Caco-2 (cell line): ENCODE measurements around the gene PRMT3. TPM values are rescaled to one million over a fixed set of nuclear protein-coding genes. Genes with fewer than 3 reads are reported as not detected.
A peak's percentile ranks its signal among the peaks of the same experiment; 100 is the strongest.
"Not testable (repeated sequence)": the region's sequence is repeated elsewhere in the genome, so short reads cannot be mapped to it uniquely, and the experiment has no call there.

ENCODE experiments used
- BruUV-seq: library from RNA; stranded (reverse); fragments of 400-500 nt; replicated peaks from 2 replicates; lab custom pipeline; 2021; lab: Mats Ljungman, UMichigan
- CTCF ChIA-PET: fragments of 300-600 bp; sonication (Branson Sonifier 250); formaldehyde crosslinking; loops from one replicate; lab custom pipeline; 2022; ENCODE audit warnings: antibody characterized with exemption; lab: Charles Lee
- POLR2A ChIA-PET: fragments of 300-600 bp; sonication (Branson Sonifier 250); formaldehyde crosslinking; loops from one replicate; lab custom pipeline; 2022; ENCODE audit warnings: antibody characterized with exemption; lab: Charles Lee
- DNase-seq, 2 experiments: peaks; one replicate each; pipeline versions ENCODE4 v3.0.0 to v3.0.0-alpha.2; 2020 to 2022
- H3K27me3 ChIP-seq: replicated peaks from 2 replicates; pipeline ENCODE4 v1.6.0; 2011; ENCODE audit warnings: low read length; ENCODE audit not compliant: control insufficient read depth, insufficient read depth
- H3K36me3 ChIP-seq: 2 replicates; pipeline ENCODE4 v1.5.1; 2011; ENCODE audit warnings: low read length; ENCODE audit not compliant: control insufficient read depth, insufficient read depth
- H3K4me1 ChIP-seq: fragments of 250-450 bp; sonication (Bioruptor Pico); 2 replicates; pipeline ENCODE4 v1.5.1; 2020; ENCODE audit warnings: mild to moderate bottlenecking
- H3K4me3 ChIP-seq: 2 replicates; pipeline ENCODE4 v1.5.1; 2011; ENCODE audit warnings: low read depth, mild to moderate bottlenecking, control low read depth, low read length
- H3K9me3 ChIP-seq: fragments of 250-450 bp; sonication (Bioruptor Pico); 2 replicates; pipeline ENCODE4 v1.5.1; 2020; ENCODE audit warnings: mild to moderate bottlenecking, moderate library complexity
- H3K27ac Mint-ChIP-seq: one replicate; pipeline ENCODE4 v1.8.0; 2022; ENCODE audit warnings: mixed read lengths; ENCODE audit not compliant: unreplicated experiment
- H3K27me3 Mint-ChIP-seq: one replicate; pipeline ENCODE4 v1.8.0; 2022; ENCODE audit warnings: mixed read lengths; ENCODE audit not compliant: insufficient read depth, unreplicated experiment
- H3K36me3 Mint-ChIP-seq: one replicate; pipeline ENCODE4 v1.8.0; 2022; ENCODE audit warnings: mild to moderate bottlenecking, mixed read lengths; ENCODE audit not compliant: insufficient read depth, unreplicated experiment
- H3K4me1 Mint-ChIP-seq: one replicate; pipeline ENCODE4 v1.8.0; 2022; ENCODE audit warnings: low read depth, mixed read lengths; ENCODE audit not compliant: unreplicated experiment
- H3K4me3 Mint-ChIP-seq: one replicate; pipeline ENCODE4 v1.8.0; 2022; ENCODE audit warnings: mild to moderate bottlenecking, moderate library complexity, mixed read lengths; ENCODE audit not compliant: unreplicated experiment
- H3K9me3 Mint-ChIP-seq: one replicate; pipeline ENCODE4 v1.8.0; 2022; ENCODE audit warnings: mixed read lengths; ENCODE audit not compliant: unreplicated experiment
- intact Hi-C: fragments of 100-400 bp; cut with micrococcal nuclease; formaldehyde crosslinking; loops from one replicate; pipeline ENCODE4 v1.10.0; 2022; ENCODE audit not compliant: unreplicated experiment
- total RNA-seq: library from RNA; stranded (reverse); gene quantifications from 2 replicates; pipeline ENCODE4 v1.2.3, GENCODE V29; 2022
- TF ChIP-seq, protein P1 (sequence below), 2 experiments: fragments of 200-600 bp in 1 of 2; IDR thresholded peaks; 1 replicate in 1 of 2; 2 replicates in 1 of 2; pipeline versions ENCODE4 v1.5.1 to v1.8.0; 2011 to 2022; ENCODE audit warnings: antibody characterized with exemption in 1 of 2, control low read depth in 1 of 2, inconsistent platforms in 1 of 2, low read depth in 1 of 2, low read length in 1 of 2, mild to moderate bottlenecking in 1 of 2, moderate library complexity in 1 of 2; ENCODE audit not compliant: insufficient read depth in 1 of 2, severe bottlenecking in 1 of 2, unreplicated experiment in 1 of 2

The PRMT3 gene
- total RNA-seq, 1 experiment from 2014 or later = 26.1 TPM

DNA sequence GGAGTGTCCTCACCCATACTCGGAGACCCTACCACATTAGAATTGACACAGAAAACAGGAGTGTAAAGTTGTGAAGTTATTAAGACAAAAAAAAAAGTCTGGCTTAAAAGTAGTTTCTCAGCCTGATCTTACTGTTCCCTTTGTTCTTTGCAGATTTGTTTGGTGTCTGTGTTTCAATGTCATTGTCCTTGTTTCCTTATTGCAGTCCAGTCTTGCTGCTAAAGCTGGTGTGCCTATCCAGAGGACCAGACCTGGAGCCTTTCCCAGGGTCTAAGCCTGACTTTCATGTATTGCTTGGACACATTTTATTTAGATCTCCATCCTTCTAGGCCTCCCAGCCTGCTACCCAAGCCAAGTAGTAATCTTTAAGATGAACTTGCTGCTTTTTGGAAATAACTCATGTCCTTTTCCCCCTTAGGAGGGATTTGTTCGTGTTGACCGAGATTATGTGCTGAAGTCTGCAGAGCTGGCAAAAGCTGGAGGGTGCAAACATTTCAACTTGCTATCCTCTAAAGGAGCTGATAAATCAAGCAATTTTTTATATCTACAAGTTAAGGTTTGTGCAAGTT is 11.3 kb upstream of the PRMT3 start:
- Mint-ChIP-seq H3K4me1 (peaks cover 24% of the 10 kb centered on the region), H3K4me3 (no peak overlapping the region), H3K27ac (no peak overlapping the region), H3K27me3 (no peaks in the 10 kb centered on the region), H3K9me3 (no peaks in the 10 kb centered on the region), H3K36me3 (peaks cover 26% of the 10 kb centered on the region)
- Histone ChIP-seq H3K27me3 (no peaks in the 10 kb centered on the region), H3K4me1 (peaks cover 14% of the 10 kb centered on the region), H3K4me3 (no peak overlapping the region), H3K36me3 (no peaks in the 10 kb centered on the region), H3K9me3 (0 out of 2 replicates have a peak, but pooled peaks cover 3% of the 10 kb centered on the region)
- no peak for DNase-seq
- TF ChIP-seq, protein P1, sequence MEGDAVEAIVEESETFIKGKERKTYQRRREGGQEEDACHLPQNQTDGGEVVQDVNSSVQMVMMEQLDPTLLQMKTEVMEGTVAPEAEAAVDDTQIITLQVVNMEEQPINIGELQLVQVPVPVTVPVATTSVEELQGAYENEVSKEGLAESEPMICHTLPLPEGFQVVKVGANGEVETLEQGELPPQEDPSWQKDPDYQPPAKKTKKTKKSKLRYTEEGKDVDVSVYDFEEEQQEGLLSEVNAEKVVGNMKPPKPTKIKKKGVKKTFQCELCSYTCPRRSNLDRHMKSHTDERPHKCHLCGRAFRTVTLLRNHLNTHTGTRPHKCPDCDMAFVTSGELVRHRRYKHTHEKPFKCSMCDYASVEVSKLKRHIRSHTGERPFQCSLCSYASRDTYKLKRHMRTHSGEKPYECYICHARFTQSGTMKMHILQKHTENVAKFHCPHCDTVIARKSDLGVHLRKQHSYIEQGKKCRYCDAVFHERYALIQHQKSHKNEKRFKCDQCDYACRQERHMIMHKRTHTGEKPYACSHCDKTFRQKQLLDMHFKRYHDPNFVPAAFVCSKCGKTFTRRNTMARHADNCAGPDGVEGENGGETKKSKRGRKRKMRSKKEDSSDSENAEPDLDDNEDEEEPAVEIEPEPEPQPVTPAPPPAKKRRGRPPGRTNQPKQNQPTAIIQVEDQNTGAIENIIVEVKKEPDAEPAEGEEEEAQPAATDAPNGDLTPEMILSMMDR (IDR thresholded peaks at IDR 0.05; ENCODE audit: insufficient read depth in 1 of 2, low read depth in 1 of 2, low read length in 1 of 2, severe bottlenecking in 1 of 2, unreplicated experiment in 1 of 2) = no peak
- no TSS peak for BruUV-seq
- ChIA-PET CTCF (interaction anchor here (0.6 kb wide), 1 partner anchor 194 kb away, joined by 6 read pairs; no protein-coding TSS in a partner anchor), POLR2A (no interaction called here)
- intact Hi-C loops = no loop called here

- peak overlapping the region; percentile 99 for H3K4me3 Mint-ChIP-seq
- H3K36me3 ChIP-seq, POLR2A ChIA-PET, H3K27me3 ChIP-seq, H3K4me1 Mint-ChIP-seq, H3K9me3 ChIP-seq, H3K9me3 Mint-ChIP-seq, DNase-seq, H3K27me3 Mint-ChIP-seq, H3K4me3 ChIP-seq, BruUV-seq: not testable (repeated sequence)
- intact Hi-C loops = loop anchor here (2.0 kb wide), 1 partner anchor 225 kb away; no protein-coding TSS in a partner anchor
- CTCF ChIA-PET = interaction anchor here (0.7 kb wide), 1 partner anchor 58 kb away, joined by 3 read pairs; no protein-coding TSS in a partner anchor
- H3K27ac Mint-ChIP-seq = peak overlapping the region; percentile 99
- peaks cover 37% of the 10 kb centered on the region for H3K36me3 Mint-ChIP-seq
- H3K4me1 ChIP-seq = peaks cover 11% of the 10 kb centered on the region; the same call in 1 of the 2 replicates
Measured at GRCh38 chr11:20385996-20386395, 1.5 kb upstream of the PRMT3 start.

DNA sequence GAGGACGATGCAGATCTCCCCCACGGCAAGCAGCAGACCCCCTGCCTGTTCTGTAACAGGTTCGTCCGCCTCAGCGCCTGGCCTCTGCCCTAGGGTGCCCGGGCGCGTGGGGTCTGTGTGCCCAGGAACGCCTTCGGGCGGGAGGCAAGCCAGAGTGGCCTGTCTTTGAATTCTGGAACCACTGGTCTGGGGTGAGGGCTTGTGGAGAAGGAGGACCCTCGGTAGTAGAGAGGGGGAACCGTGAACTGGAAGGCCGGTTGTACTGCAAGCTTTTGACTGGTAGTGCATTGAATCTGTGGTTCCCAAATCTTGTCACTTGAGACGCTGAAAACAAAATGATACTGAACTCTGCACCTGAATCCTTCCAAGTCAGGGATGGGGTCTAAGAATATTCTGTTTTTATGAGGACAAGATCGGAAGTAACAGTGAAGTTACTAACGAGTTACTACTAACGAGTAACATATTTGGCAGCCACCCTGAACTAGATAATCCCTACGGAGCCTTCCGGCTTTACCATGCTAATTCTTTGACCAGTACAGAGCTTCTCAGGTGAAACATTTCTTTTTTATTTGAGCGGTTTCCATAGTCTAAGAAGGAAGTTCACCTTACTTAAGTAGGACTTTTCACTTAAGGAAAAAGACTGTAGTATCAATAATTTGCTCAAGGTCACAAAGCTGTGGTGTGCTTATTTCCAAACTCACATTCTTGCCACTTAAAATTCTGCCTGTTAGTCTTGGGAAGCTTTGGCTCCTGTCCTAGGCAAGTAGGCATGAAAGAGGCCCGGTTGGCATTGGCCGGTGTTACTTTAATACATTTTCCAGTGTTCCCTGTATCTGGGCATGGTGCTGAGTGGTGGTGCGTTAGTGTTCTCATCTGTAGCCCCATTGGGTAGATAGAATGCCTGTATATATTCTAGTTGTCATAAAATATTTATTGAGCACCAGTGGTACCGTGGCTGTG is 860 bp downstream of the PRMT3 start:
- ChIA-PET POLR2A (no interaction called here), CTCF (interaction anchor here (0.5 to 1.4 kb wide), 3 partner anchors 9 to 55 kb away, joined by 3 to 7 read pairs (median 4); no protein-coding TSS in a partner anchor)
- no peaks in the 10 kb centered on the region for H3K9me3 ChIP-seq
- no peaks in the 10 kb centered on the region for H3K27me3 ChIP-seq
- H3K4me3 Mint-ChIP-seq = peak overlapping the region; percentile 99
- H3K4me1 Mint-ChIP-seq = no peaks in the 10 kb centered on the region
- DNase-seq = no peak
- no peaks in the 10 kb centered on the region for H3K36me3 ChIP-seq
- H3K36me3 Mint-ChIP-seq = peaks cover 34% of the 10 kb centered on the region
- H3K4me1 ChIP-seq = peaks cover 11% of the 10 kb centered on the region; the same call in 1 of the 2 replicates
- no peaks in the 10 kb centered on the region for H3K9me3 Mint-ChIP-seq
- H3K27ac Mint-ChIP-seq = peak overlapping the region; percentile 99
- H3K27me3 Mint-ChIP-seq = no peaks in the 10 kb centered on the region
- TSS peak; percentile 33 for BruUV-seq
- peak overlapping the region; percentile 98 for H3K4me3 ChIP-seq
- intact Hi-C loops = no loop called here
- TF ChIP-seq, protein P1 (IDR thresholded peaks at IDR 0.05; ENCODE audit: insufficient read depth in 1 of 2, low read depth in 1 of 2, low read length in 1 of 2, severe bottlenecking in 1 of 2, unreplicated experiment in 1 of 2) = no peak
